GM19468 (cell line): ENCODE measurements around the gene ZNF778.

Experiments
- ATAC-seq: cut with Tn5 transposase; IDR thresholded peaks from one replicate; pipeline ENCODE4 v1.9.1; 2021; ENCODE audit warnings: mild to moderate bottlenecking, moderate library complexity, moderate number of reproducible peaks; ENCODE audit not compliant: unreplicated experiment; ENCODE audit errors: extremely low read depth

The ZNF778 gene

DNA sequence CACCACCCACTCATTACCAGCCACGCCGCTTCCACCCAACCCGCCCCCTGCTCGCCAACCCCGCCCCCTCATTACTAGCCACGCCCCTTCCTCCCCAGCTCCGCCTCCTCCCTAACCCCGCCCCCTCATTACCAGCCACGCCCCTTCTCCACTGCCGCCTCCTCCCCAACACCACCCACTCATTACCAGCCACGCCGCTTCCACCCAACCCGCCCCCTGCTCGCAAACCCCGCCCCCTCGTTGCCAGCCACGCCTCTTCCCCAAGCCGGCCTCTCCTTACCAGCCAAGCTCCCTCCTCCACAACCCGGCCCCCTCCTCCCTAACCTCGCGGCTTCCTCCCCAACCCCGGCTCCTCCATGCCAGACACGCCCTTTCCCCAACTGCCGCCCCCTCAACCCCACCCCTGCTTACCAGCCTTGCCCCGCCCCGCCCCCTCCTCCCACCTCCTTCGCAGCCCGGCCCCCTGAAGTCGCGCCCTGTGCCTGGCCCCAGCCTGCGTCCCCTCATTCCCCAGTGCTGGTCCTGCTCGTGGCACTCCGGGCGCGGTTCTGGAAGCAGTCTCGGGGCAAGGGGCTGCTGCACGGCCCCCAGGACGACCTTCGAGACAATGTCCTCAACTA is 24.4 kb upstream of the ZNF778 start:
- no peak for ATAC-seq

GRCh38 chr16:89193576-89194293 is 23.8 kb upstream of the ZNF778 start:
- ATAC-seq, result no peak

- no peak for ATAC-seq
Measured at GRCh38 chr16:89194340-89195311, 22.9 kb upstream of the ZNF778 start.

- no peak for ATAC-seq
Measured at GRCh38 chr16:89195521-89196171, 21.9 kb upstream of the ZNF778 start.

- ATAC-seq, result no peak
Measured at GRCh38 chr16:89197033-89197632, 20.4 kb upstream of the ZNF778 start.

GRCh38 chr16:89197633-89198416 is 19.7 kb upstream of the ZNF778 start:
- ATAC-seq, result no peak

DNA sequence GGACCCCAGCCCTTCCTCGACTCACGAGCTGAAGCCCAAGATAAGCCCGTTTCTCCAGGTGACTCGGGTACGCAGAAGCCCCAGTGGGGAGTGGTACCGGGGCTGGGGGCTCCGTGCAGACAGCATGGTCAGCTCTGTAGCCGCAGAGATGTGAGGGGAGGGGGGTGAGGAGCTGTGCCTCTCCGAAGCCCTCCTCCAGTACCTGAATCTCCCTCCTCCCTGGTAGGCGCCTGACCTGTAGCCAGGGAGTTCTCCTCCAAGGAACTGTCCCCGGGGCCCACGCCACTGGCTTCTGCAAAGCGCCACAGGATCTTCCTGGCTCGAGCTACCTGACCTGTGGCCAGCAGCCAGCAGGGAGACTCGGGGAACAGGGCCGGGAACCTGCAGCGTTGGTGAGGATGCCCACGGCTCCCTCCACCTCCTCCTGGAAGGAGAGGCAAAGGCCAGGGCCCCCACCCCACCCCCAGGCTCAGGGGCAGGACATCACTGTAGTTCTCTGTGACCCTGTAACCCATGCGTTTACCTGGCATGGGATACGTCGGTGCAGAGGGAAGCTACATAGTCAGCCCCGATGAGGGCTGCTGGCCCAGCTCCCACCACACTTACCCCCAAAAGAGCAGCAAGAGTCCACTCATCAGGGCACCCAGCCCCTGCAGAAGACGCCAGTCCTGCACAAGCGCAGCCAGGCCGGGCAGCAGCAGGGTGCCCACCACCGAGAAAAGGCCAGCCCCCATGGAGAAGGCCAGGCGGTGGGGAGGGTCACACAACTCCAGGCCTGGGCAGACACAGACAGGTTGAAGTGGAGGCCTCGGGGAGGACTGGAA is 18.9 kb upstream of the ZNF778 start:
- ATAC-seq, result no peak

- no peak for ATAC-seq
Measured at GRCh38 chr16:89199241-89200123, 18.0 kb upstream of the ZNF778 start.

DNA sequence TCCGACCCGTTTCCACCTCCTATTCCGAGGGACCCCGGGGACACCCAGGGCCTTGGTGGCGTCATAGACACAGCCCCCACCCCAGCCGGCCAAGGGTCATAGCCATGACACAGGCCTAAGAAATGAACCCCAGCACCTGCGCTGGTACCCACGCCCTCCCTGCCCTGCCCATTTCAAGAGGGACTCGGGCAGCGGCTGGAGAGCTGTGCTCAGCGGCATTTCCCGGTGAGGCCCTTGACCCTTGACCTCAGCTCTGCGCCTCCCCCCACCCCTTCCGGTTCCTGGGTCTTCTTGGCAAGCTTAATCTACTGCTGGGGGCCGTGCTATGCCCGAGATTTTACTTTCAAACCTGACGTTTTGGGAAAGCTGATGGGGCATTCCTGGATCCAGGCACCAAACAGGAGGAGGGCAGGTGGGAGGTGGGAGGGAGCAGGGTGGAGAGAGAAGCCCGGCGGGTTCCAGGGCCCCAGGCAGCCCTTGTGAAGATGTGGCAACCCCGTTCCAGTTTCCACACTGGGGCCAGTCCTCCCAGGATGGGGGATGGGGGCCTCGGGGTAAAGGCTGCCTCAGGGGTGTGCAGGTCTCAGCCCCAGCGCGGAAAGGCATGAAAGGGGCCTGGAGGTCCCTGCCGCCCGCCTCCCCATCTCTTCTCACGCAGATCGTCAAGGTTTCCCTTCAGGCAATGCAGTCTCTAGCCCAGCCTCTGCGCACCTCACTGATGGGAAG is 17.2 kb upstream of the ZNF778 start, which contains the start of gene SLC22A31:
SLC22A31 (minus strand) TSS at position 414 of the 726 bp plus-strand sequence; CDS start at position 378, 36 bp downstream.
- no peak for ATAC-seq

- no peak for ATAC-seq
Measured at GRCh38 chr16:89200850-89201411, 16.6 kb upstream of the ZNF778 start.

DNA sequence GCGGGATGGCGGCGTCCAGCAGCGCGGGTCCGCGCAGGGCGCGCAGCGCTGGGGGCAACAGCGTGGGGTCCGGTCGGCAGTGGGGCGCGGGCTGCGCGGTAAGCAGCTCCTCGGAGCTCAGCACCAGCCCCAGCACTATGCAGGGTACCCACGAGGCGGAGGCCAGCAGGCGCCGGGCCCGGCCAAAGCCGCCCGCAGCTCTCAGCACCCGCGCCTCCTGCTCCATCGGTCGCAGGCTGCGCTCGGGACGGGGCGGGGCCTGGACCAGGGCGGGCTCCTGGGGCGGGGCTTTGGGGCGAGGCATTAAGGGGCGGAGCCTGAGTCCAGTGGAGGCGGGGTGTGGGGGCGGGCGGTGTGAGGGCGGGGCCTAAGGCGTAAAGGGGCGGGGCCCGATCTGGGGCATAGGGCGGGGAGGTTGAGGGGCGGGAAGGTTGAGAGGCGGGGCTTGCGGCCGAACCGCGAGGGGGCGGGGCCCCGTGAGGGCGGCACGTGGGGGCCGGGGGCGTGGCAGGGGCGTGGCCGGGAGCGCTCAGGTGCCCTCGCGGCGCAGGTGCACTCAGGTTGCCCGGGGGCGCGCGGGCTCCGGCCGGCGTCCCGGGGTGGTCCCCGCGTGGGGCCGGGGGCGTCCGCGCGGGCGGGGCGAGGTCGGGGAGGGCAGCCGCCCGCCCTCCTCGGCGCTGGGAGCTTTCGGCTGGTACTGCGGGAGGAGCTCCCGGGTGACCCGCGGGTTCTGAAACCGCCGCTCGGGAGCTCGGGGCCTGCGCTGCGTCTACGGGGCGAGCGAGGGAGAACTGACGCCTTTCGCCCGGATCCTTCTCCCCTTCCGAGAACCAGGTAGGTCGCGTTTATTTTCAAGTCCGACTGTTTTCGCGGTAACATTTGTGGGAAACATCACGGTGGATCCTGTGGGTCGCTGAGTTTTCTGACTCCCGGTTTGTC is 15.8 kb upstream of the ZNF778 start:
- ATAC-seq, result no peak

DNA sequence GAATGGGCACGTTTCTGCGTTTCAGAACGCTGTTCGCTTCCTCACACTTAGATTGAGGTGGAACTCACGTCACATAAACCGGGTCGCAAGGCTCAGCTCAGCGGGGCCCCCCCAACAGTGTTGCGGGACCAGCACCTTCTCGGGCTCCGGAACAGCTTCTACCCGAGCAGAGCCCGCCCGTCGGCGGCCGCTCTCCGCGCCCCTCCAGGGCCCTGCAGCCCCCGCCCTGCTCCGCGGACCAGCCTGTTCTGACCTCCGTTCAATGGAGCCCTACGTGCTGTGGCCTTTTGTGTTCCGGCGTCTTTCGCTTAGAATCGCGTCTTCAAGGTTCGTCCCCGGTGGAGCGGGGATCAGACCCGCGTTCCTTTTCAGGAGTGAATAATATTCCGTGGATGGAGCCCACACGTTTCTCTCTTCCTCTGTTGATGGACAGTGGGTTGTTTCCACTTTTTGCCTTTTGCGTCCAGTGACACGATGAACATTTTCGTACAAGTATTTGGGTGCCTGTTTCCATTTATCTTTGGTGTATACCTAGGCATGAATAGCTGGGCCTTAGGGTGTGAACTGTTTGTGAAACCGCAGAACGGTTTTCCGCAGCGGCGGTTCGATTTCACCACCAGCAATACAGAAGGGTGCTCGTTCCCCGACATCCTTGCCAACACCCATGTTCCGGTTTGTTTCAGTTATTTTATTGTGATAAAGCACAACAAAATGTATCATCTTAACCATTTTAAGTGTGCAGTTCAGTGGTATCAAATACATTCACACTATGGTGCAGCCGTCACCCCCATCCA is 14.9 kb upstream of the ZNF778 start:
- no peak for ATAC-seq

DNA sequence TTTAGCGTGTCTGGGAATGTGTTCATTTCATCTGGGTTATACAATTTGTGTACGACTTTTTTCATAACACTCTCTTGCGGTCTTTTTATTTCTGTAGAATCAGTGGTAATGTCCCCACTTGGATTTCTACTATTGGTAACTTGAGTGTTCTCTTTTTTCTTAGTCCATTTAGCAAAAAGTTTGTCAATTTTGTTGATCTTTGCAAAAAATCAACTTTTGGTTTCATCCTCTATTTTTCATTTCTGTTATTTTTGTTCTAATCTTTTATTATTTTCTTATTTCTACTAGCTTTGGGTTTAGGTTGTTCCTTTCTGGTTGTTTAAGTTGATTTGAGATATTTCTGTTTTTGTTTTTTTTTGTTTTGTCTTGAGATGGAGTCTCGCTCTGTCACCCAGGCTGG is 9.5 kb upstream of the ZNF778 start:
- no peak for ATAC-seq

- no peak for ATAC-seq
Measured at GRCh38 chr16:89209522-89210044, 7.9 kb upstream of the ZNF778 start.
